DND-41 (cell line): Measurements from ENCODE around the gene C2orf15.
"Not testable (repeated sequence)": the region's sequence is repeated elsewhere in the genome, so short reads cannot be mapped to it uniquely, and the experiment has no call there.

Experiments used
- ATAC-seq: fragments of 200-7000 bp; cut with Tn5 transposase; 3 replicates; pipeline ENCODE4 v1.9.1; 2021; ENCODE audit warnings: low read depth; ENCODE audit not compliant: insufficient read depth
- DNase-seq: peaks from one replicate; pipeline ENCODE4 v3.0.0-alpha.2; 2020
- H2AFZ ChIP-seq: 2 replicates; pipeline ENCODE4 v1.6.0; 2012; ENCODE audit warnings: low read depth, low read length
- H3K27ac ChIP-seq: 2 replicates; pipeline ENCODE4 v1.5.1; 2012; ENCODE audit warnings: low read length, inconsistent platforms
- H3K27me3 ChIP-seq: fragments of 200-600 bp; sonication (generic); 2 replicates; pipeline ENCODE4 v1.6.0; 2012; ENCODE audit warnings: low read length, mild to moderate bottlenecking, inconsistent platforms; ENCODE audit not compliant: insufficient read depth, poor library complexity
- H3K36me3 ChIP-seq: 2 replicates; pipeline ENCODE4 v1.5.1; 2012; ENCODE audit warnings: low read length, inconsistent platforms; ENCODE audit not compliant: insufficient read depth
- H3K4me1 ChIP-seq: 2 replicates; pipeline ENCODE4 v1.5.1; 2012; ENCODE audit warnings: mild to moderate bottlenecking, low read length; ENCODE audit not compliant: insufficient read depth
- H3K4me2 ChIP-seq: 2 replicates; pipeline ENCODE4 v1.6.0; 2012; ENCODE audit warnings: mild to moderate bottlenecking, moderate library complexity, low read length, inconsistent platforms; ENCODE audit not compliant: insufficient read depth
- H3K4me3 ChIP-seq, 2 experiments: fragments of 200-600 bp in 1 of 2; shearing (Covaris generic) in 1 of 2; 2 replicates each; pipeline ENCODE4 v1.5.1; 2012 to 2016; ENCODE audit warnings: inconsistent platforms in 2 of 2, low read length in 2 of 2, mild to moderate bottlenecking in 2 of 2, low read depth in 1 of 2, moderate library complexity in 1 of 2
- H3K79me2 ChIP-seq: 2 replicates; pipeline ENCODE4 v1.6.0; 2012; ENCODE audit warnings: low read length, inconsistent platforms; ENCODE audit not compliant: insufficient read depth
- H3K9ac ChIP-seq: 2 replicates; pipeline ENCODE4 v1.6.0; 2012; ENCODE audit warnings: low read depth, mild to moderate bottlenecking, inconsistent platforms, low read length, moderate library complexity
- H3K9me3 ChIP-seq: 2 replicates; pipeline ENCODE4 v1.5.1; 2012; ENCODE audit warnings: low read length, moderate library complexity, mild to moderate bottlenecking, inconsistent platforms; ENCODE audit not compliant: insufficient read depth, severe bottlenecking
- H4K20me1 ChIP-seq: 2 replicates; pipeline ENCODE4 v1.6.0; 2012; ENCODE audit warnings: low read length; ENCODE audit not compliant: insufficient read depth
- CTCF ChIP-seq: IDR thresholded peaks from 2 replicates; pipeline ENCODE4 v1.5.1; 2012; ENCODE audit warnings: borderline replicate concordance, low read length, moderate library complexity, mild to moderate bottlenecking; ENCODE audit not compliant: poor library complexity, severe bottlenecking; ENCODE audit errors: extremely low read depth
- EZH2 ChIP-seq: IDR thresholded peaks from 3 replicates; pipeline ENCODE4 v1.6.1; 2012; ENCODE audit warnings: borderline replicate concordance, low read depth, mild to moderate bottlenecking, moderate library complexity, low read length, inconsistent platforms; ENCODE audit not compliant: severe bottlenecking

C2orf15 gene

GRCh38 chr2:99188357-99188756, 46.9 kb downstream of the C2orf15 start:
- Histone ChIP-seq H3K27ac (no peak overlapping the region), H3K36me3 (peaks cover 39% of the 10 kb centered on the region), H3K27me3 (no peaks in the 10 kb centered on the region), H3K4me1 (peaks cover 6% of the 10 kb centered on the region; the same call in 1 of the 2 replicates), H3K79me2 (peaks cover 54% of the 10 kb centered on the region), H3K9me3 (no peaks in the 10 kb centered on the region), H3K4me2 (no peak overlapping the region), H3K4me3 (no peak overlapping the region), H3K9ac (no peak overlapping the region), H2AFZ (no peak overlapping the region), H4K20me1 (peaks cover 4% of the 10 kb centered on the region; the same call in 1 of the 2 replicates)
- DNase-seq (no peak), ATAC-seq (no peak)
- TF ChIP-seq CTCF (no peak), EZH2 (no peak)

DNA sequence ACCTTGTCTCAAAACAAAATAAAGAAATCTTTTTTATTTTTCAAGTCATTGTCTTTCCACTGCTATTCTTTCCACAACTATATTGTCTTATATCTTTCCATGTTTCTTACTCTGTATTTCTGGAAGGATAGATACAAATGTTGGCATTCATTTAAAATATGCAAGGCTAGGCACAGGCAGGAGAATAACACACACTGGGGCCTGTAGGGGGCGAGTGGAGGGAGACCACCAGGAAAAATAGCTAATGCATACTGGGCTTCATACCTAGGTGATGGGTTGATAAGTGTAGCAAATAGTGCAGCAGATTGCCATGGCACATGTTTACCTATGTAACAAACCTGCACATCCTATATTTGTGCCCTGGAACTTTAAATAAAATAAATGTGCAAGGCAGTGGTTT, 49.0 kb downstream of the C2orf15 start:
- TF ChIP-seq CTCF = peak; percentile 35
- no peak for TF ChIP-seq EZH2
- Histone ChIP-seq H3K4me2 (no peak overlapping the region), H3K9ac (no peak overlapping the region), H3K36me3 (peaks cover 57% of the 10 kb centered on the region), H3K4me3 (no peak overlapping the region), H3K27me3 (no peaks in the 10 kb centered on the region), H4K20me1 (peaks cover 4% of the 10 kb centered on the region; the same call in 1 of the 2 replicates), H3K27ac (no peak overlapping the region), H3K79me2 (peaks cover 32% of the 10 kb centered on the region), H2AFZ (no peak overlapping the region), H3K9me3 (no peaks in the 10 kb centered on the region), H3K4me1 (peaks cover 3% of the 10 kb centered on the region; the same call in 1 of the 2 replicates)
- ATAC-seq (0 out of 3 replicates have a peak, but pooled peaks have one; percentile 37), DNase-seq (no peak)

DNA sequence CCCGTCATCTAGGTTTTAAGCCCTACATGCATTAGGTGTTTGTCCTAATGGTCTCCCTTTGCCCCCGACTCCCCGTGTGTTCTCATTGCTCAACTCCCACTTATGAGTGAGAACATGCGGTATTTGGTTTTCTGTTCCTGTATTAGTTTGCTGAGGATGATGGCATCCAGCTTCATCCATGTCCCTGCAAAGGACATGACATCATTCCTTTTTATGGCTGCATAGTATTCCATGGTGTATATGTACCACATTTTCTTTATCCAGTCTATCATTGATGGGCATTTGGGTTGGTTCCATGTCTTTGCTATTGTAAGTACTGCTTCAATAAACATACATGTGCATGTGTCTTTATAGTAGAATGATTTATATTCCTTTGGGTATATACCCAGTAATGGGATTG, 50.9 kb downstream of the C2orf15 start:
- ATAC-seq = not testable (repeated sequence)
- peaks cover 70% of the 10 kb centered on the region for H3K36me3 ChIP-seq
- H3K79me2 ChIP-seq = peaks cover 15% of the 10 kb centered on the region

DNA sequence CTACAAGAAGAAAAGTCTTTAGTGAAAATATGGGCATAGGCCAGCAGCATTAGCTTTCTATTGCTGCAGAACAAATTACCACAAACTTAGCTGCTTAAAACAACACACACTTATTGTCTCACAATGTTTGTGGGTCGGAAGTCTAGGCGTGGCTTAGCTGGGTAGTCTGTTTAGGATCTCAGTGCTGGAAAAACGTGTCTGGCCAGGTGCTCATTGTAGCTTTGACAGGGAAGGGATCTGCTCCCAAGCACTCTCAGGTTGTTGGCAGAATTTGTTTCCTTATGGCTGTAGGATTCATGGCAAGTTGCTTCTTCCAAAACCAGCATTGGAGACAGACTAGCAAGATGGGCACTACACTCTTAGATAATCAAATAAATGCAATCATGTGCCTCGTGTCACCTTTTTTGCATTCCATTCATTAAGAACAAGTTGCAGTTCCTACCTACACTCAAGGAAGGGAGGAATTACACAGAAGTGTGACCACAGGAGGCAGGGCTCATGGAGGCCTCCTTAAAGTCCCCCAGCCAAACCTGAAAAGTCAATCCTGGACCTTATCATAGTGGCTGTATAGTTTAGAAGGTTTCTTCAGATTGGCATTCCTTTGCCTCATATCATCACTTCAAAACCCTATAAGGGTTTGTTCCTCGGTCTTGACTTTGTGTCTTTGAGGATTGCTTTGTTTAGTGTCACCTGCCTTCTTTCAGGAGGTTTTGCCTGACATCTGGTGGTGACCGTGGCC, 56.8 kb downstream of the C2orf15 start:
- peak; percentile 35; the same call in 1 of the 3 replicates for ATAC-seq
- no peak for DNase-seq
- Histone ChIP-seq H4K20me1 (no peaks in the 10 kb centered on the region), H3K36me3 (peaks cover 44% of the 10 kb centered on the region), H3K79me2 (no peaks in the 10 kb centered on the region), H3K4me1 (no peaks in the 10 kb centered on the region), H2AFZ (no peak overlapping the region), H3K9me3 (no peaks in the 10 kb centered on the region), H3K27me3 (no peaks in the 10 kb centered on the region), H3K27ac (no peak overlapping the region), H3K4me3 (no peak overlapping the region), H3K9ac (no peak overlapping the region), H3K4me2 (no peak overlapping the region)
- TF ChIP-seq EZH2 (no peak), CTCF (no peak)

More for the DNA sequence above, 50.9 kb downstream of the C2orf15 start:
- H3K27me3 ChIP-seq, H3K4me2 ChIP-seq, H2AFZ ChIP-seq, H3K9me3 ChIP-seq, H3K4me3 ChIP-seq, DNase-seq, H3K4me1 ChIP-seq, H4K20me1 ChIP-seq, H3K9ac ChIP-seq, H3K27ac ChIP-seq: not testable (repeated sequence)
